ENCODE measurements around the gene SPPL3. TPM values are rescaled to one million over a fixed set of nuclear protein-coding genes. Genes with fewer than 3 reads are reported as not detected.
"Not testable (repeated sequence)": the region's sequence is repeated elsewhere in the genome, so short reads cannot be mapped to it uniquely, and the experiment has no call there.

The SPPL3 gene
- total RNA-seq, 1 experiment from 2014 or later: 12.5 TPM

DNA sequence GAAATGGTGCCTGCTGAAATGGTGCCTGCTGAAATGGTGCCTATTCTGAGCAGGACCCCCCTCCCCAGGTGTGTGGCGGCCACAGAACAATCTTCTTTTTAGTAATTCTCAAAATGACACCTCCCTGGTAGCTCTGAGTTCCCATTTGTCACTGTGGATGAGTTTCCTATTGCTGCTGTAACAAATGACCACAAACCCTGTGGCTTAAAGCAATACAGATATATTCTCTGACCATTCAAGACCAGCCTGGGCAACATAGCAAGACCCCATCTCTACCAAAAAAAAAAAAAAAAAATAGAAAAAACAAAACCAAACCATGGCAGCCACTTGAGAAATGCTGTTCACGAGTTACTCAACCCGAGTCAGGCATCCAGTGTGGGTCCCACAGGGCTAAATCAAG, 170.6 kb downstream of the SPPL3 start:
- no peak for DNase-seq (ENCODE audit: extremely low read depth, low read depth)

GRCh38 chr12:120732198-120732597, 172.0 kb downstream of the SPPL3 start:
- not testable (repeated sequence) for DNase-seq (ENCODE audit: extremely low read depth, low read depth)

DNA sequence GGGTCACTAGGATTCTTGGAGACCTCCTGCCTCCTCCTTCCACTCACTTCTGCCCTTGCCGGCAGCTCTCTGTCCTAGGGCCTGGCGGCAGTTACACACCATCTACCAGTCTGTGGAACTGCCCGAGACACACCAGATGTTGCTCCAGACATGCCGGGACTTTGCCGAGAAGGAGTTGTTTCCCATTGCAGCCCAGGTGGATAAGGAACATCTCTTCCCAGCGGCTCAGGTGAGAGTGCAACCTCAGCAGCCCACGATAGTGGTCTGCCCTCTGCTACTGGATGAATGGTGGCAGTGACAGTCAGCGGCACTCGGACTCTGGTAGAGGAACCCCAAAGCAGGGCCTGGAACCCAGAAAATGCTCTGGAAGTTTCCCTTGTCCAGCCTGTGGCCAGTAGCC, 177.2 kb downstream of the SPPL3 start:
- DNase-seq (ENCODE audit: extremely low read depth, low read depth): no peak

GRCh38 chr12:120726510-120726793, 177.7 kb downstream of the SPPL3 start:
- DNase-seq (ENCODE audit: extremely low read depth, low read depth): no peak

DNA sequence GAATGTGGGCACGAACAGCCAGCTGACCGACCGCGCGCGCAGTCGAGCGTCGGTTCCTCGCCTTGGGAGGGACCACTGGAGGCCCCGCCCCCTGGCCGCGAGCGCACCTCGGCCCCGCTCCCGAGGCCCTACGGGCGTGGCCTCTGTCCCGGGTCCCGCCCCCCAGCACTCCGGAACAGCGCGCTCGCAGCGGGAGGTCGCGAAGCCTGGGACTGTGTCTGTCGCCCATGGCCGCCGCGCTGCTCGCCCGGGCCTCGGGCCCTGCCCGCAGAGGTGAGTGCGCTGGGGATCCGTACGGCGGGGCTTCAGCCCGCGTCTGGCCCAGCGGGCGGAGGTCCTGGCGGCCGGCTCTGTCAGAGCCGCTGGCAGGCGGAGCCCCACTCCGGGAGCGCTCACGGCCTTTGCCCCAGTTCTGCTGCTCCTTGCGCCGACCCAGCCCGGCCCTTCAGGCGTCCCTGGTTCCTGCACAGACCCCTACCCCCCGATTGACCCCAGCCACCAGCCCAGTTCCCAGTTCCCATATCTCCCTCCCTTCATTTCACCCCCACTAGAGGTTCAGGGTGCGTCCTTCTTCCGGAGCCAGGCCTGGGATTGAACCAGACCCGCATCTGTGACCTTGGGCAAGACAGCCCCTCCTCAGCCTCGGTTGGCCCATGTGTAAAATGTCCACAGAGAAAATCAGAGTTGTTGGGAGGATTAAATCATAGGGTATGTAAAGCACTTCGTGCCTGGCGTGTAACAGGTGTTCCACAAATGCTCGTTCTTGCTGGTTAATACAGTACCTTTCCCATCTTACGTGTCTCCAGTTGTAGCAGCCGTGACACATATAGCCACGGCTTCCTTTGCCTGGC, 178.3 kb downstream of the SPPL3 start, which contains the start of gene ACADS:
Gene ACADS, plus strand, starts transcription at position 168 of the 851 bp plus-strand sequence. Its CDS starts 60 bp downstream, at position 228.
- DNase-seq (ENCODE audit: extremely low read depth, low read depth): peak; percentile 86

DNA sequence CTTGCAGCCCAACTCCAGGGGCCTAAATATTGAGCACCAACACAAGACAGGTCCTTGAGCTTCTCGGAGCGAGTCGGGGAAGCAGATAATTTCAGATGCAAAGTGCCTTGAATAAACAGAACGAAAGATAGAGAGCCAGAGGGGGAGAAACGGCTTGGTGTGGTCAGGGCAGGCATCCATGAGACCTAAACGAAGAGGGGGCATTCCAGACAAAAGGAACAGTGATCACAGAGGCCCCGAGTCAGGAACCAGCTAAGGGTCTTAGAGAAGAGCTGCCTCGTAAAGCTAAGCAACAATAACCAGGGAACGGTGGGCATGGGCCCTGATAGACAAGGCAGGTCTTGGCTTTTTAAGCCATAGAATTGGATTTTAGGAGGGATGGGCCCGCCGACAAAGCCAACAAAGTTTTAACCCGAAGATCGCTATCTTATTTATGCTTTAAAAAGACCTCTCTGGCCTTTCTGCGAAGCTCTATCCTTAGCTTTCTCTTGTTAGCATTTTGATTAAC, 179.0 kb downstream of the SPPL3 start:
- DNase-seq (ENCODE audit: extremely low read depth, low read depth): no peak

- DNase-seq (ENCODE audit: extremely low read depth, low read depth): no peak
These were observed 179.4 kb downstream of the SPPL3 start for GRCh38 chr12:120724720-120725119.

DNA sequence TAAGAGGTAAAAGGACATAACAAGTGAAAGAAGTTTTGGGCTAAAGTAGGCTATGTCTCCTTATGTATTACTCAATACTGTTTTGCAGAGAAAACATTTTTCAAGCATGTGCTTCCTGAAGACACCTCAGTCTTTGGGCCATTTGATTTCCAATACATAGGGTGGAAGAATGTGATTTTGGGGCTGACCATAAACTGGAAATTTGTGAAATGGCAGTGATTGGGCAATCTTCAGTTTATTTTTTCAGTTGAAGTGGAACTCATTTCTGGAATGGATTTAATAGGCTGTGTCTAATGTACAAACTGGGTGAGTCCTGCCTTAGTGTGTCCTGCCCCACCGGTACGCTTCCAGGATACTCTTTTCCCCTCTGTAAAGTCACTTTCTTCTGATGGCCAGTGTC, 181.4 kb downstream of the SPPL3 start:
- no peak for DNase-seq (ENCODE audit: extremely low read depth, low read depth)

DNA sequence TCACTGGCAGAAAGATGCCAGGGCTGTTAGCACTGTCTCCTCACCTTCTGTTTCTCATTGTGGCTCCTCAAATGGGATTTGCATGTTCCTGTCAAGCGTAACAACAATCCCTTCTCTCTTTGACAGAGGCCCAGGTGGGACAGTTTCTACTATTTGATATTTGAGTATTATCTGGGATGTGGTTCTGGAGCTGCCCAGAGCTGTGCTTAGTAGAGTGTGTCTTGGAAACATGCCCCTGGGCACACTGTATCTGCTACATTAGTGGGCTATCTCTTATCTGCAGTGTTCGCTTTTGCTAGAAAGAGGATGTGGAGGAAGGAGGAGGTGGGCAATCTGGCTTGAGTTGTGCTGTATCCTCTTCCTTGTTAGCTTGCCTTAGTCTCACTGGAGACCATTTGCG, 182.3 kb downstream of the SPPL3 start:
- no peak for DNase-seq (ENCODE audit: extremely low read depth, low read depth)

- DNase-seq (ENCODE audit: extremely low read depth, low read depth): no peak
These were observed 183.0 kb downstream of the SPPL3 start for GRCh38 chr12:120720987-120721801.

- no peak for DNase-seq (ENCODE audit: extremely low read depth, low read depth)
These were observed 183.7 kb downstream of the SPPL3 start for GRCh38 chr12:120720234-120720986.

GRCh38 chr12:120719496-120720233, 184.5 kb downstream of the SPPL3 start:
- DNase-seq (ENCODE audit: extremely low read depth, low read depth): no peak

- DNase-seq (ENCODE audit: extremely low read depth, low read depth): no peak
These were observed 185.1 kb downstream of the SPPL3 start for GRCh38 chr12:120719072-120719471.

GRCh38 chr12:120718055-120718454, 186.1 kb downstream of the SPPL3 start:
- DNase-seq (ENCODE audit: extremely low read depth, low read depth): no peak

GRCh38 chr12:120713861-120714482, 190.2 kb downstream of the SPPL3 start:
- DNase-seq (ENCODE audit: extremely low read depth, low read depth): peak; percentile 82

- no peak for DNase-seq (ENCODE audit: extremely low read depth, low read depth)
These were observed 191.5 kb downstream of the SPPL3 start for GRCh38 chr12:120712610-120713009.

All from NCI-H460 (cell line).